Endothelial cell of umbilical vein (primary cell): ENCODE data around the gene NRCAM. TPM values are rescaled to one million over a fixed set of nuclear protein-coding genes. Genes with fewer than 3 reads are reported as not detected.

ENCODE experiments used
- BruUV-seq: library from RNA; stranded (reverse); fragments of 400-500 nt; replicated peaks from 2 replicates; lab custom pipeline; 2021; lab: Mats Ljungman, UMichigan
- CTCF ChIA-PET: fragments of 300-600, 350-600 bp; sonication (Branson Sonifier 250); formaldehyde crosslinking; loops from one replicate; lab custom pipeline; 2021; ENCODE audit warnings: antibody characterized with exemption, inconsistent platforms; lab: Charles Lee
- POLR2A ChIA-PET: fragments of 300-600, 350-600 bp; sonication (Branson Sonifier 250); formaldehyde crosslinking; loops from one replicate; lab custom pipeline; 2021; ENCODE audit warnings: antibody characterized with exemption, inconsistent platforms; lab: Charles Lee
- DNase-seq: peaks from one replicate; pipeline ENCODE4 v3.0.0-alpha.2; 2011; ENCODE audit warnings: low read depth, low spot score
- FAIRE-seq: peaks from 2 replicates; lab custom pipeline; 2011; peaks lifted over from hg19 to GRCh38; lab: Jason Lieb, UNC
- H2AFZ ChIP-seq: 2 replicates; pipeline ENCODE4 v1.6.0; 2012; ENCODE audit warnings: low read depth, low read length, control low read depth, inconsistent platforms
- H3K27ac ChIP-seq: 2 replicates; pipeline ENCODE4 v1.5.1; 2011; ENCODE audit warnings: low read depth, mild to moderate bottlenecking, control low read depth, low read length, moderate library complexity; ENCODE audit not compliant: insufficient read depth
- H3K27me3 ChIP-seq, 2 experiments: 2 replicates each; pipeline versions ENCODE4 v1.6.0 to v1.6.1; 2011; ENCODE audit warnings: low read length in 2 of 2, mixed read lengths in 1 of 2; ENCODE audit not compliant: control insufficient read depth in 2 of 2, insufficient read depth in 2 of 2
- H3K36me3 ChIP-seq, 2 experiments: 2 replicates in 1 of 2; 3 replicates in 1 of 2; pipeline ENCODE4 v1.5.1; 2011; ENCODE audit warnings: low read length in 2 of 2, mild to moderate bottlenecking in 1 of 2, moderate library complexity in 1 of 2; ENCODE audit not compliant: control insufficient read depth in 2 of 2, insufficient read depth in 2 of 2; ENCODE audit errors: extremely low read depth in 1 of 2
- H3K4me1 ChIP-seq: 3 replicates; pipeline ENCODE4 v1.5.1; 2011; ENCODE audit warnings: mild to moderate bottlenecking, low read length; ENCODE audit not compliant: control insufficient read depth, insufficient read depth; ENCODE audit errors: extremely low read depth
- H3K4me2 ChIP-seq: 2 replicates; pipeline ENCODE4 v1.6.1; 2011; ENCODE audit warnings: low read length, control low read depth, mixed read lengths; ENCODE audit not compliant: insufficient read depth
- H3K4me3 ChIP-seq, 3 experiments: fragments of 200-600 bp in 1 of 3; sonication (generic), shearing (Covaris generic) in 1 of 3; replicated peaks in 1 of 3; 2 replicates each; pipeline ENCODE4 v1.5.1; 2011 to 2016; ENCODE audit warnings: control low read depth in 3 of 3, low read length in 3 of 3, mild to moderate bottlenecking in 2 of 3, inconsistent platforms in 1 of 3, low read depth in 1 of 3, moderate library complexity in 1 of 3; ENCODE audit not compliant: insufficient read depth in 1 of 3
- H3K79me2 ChIP-seq: 2 replicates; pipeline ENCODE4 v1.6.0; 2012; ENCODE audit warnings: low read length, inconsistent platforms; ENCODE audit not compliant: control insufficient read depth, insufficient read depth
- H3K9ac ChIP-seq: replicated peaks from 2 replicates; pipeline ENCODE3; 2011; ENCODE audit warnings: low read length, control low read depth; ENCODE audit not compliant: insufficient read depth; ENCODE audit errors: extremely low read depth
- H3K9me1 ChIP-seq: replicated peaks from 3 replicates; pipeline ENCODE4 v1.6.0; 2011; ENCODE audit warnings: mild to moderate bottlenecking, low read length; ENCODE audit not compliant: control insufficient read depth, insufficient read depth; ENCODE audit errors: extremely low read depth
- H3K9me3 ChIP-seq: replicated peaks from 2 replicates; pipeline ENCODE4 v1.5.1; 2012; ENCODE audit warnings: low read length, inconsistent platforms; ENCODE audit not compliant: control insufficient read depth, insufficient read depth
- H4K20me1 ChIP-seq: replicated peaks from 2 replicates; pipeline ENCODE3; 2011; ENCODE audit warnings: mild to moderate bottlenecking, low read length; ENCODE audit not compliant: control insufficient read depth, insufficient read depth; ENCODE audit errors: extremely low read depth
- CTCF ChIP-seq, 2 donors: IDR thresholded peaks; 1 replicate in 1 of 2; 2 replicates in 1 of 2; pipeline ENCODE4 v1.5.1; 2011; ENCODE audit warnings: low read length in 2 of 2, mild to moderate bottlenecking in 2 of 2, moderate library complexity in 2 of 2, control low read depth in 1 of 2, inconsistent platforms in 1 of 2, low read depth in 1 of 2; ENCODE audit not compliant: insufficient read depth in 1 of 2; ENCODE audit errors: extremely low read depth in 1 of 2
- EZH2 ChIP-seq: IDR thresholded peaks from 2 replicates; pipeline ENCODE4 v1.6.1; 2012; ENCODE audit warnings: borderline replicate concordance, low read depth, mild to moderate bottlenecking, moderate library complexity, low read length, inconsistent platforms; ENCODE audit not compliant: severe bottlenecking
- FOS ChIP-seq: IDR thresholded peaks from 2 replicates; pipeline ENCODE4 v1.6.1; 2011; ENCODE audit warnings: mild to moderate bottlenecking, low read length, moderate library complexity, borderline replicate concordance; ENCODE audit not compliant: insufficient read depth
- GATA2 ChIP-seq: IDR thresholded peaks from 2 replicates; pipeline ENCODE4 v1.7.0; 2011; ENCODE audit warnings: low read depth, mild to moderate bottlenecking, moderate library complexity, mixed read lengths, low read length; ENCODE audit not compliant: insufficient read length, insufficient read depth
- JUN ChIP-seq: IDR thresholded peaks from 2 replicates; pipeline ENCODE4 v1.6.1; 2011; ENCODE audit warnings: borderline replicate concordance, low read depth; ENCODE audit not compliant: insufficient read length, insufficient read depth
- MAX ChIP-seq: IDR thresholded peaks from 2 replicates; pipeline ENCODE4 v1.6.1; 2011; ENCODE audit not compliant: insufficient read depth, insufficient read length
- MYC ChIP-seq: IDR thresholded peaks from one replicate; pipeline ENCODE4 v1.6.1; 2011; ENCODE audit warnings: mild to moderate bottlenecking, low read depth, low read length
- POLR2A ChIP-seq: IDR thresholded peaks from 2 replicates; pipeline ENCODE4 v1.6.1; 2012; ENCODE audit warnings: low read depth, mild to moderate bottlenecking, control low read depth, low read length
- POLR2AphosphoS5 ChIP-seq: IDR thresholded peaks from 2 replicates; pipeline ENCODE4 v1.6.1; 2012; ENCODE audit warnings: low read depth, mild to moderate bottlenecking, control low read depth, low read length, moderate library complexity; ENCODE audit not compliant: insufficient read depth
- dilution Hi-C: fragments of 300-500 bp; cut with MboI; formaldehyde crosslinking; loops from one replicate; pipeline ENCODE4 v1.15.0; 2019; ENCODE audit warnings: low sequenced_read_pairs; ENCODE audit not compliant: extremely low pct_ligation_motif_present
- intact Hi-C: fragments of 100-400 bp; cut with micrococcal nuclease; formaldehyde crosslinking; loops from one replicate; pipeline ENCODE4 v1.10.0; 2022
- polyA plus RNA-seq, 4 experiments: library from polyadenylated mRNA; depleted of rRNA in 3 of 4; stranded (reverse) in 3 of 4; unstranded in 1 of 4; fragments of >200 nt; gene quantifications; 2 replicates each; pipeline versions ENCODE4 v1.2.1 to v1.2.3, GENCODE V29; 2011 to 2012; ENCODE audit warnings: missing spikeins in 1 of 4
- total RNA-seq: library from RNA; stranded (reverse); gene quantifications from 2 replicates; pipeline ENCODE4 v1.2.3, GENCODE V29; 2021

The NRCAM gene
- total and polyA plus RNA-seq, 2 donors (not counting 3 experiments of a cell fraction or from before 2014, with no cell fraction given), result 26.0 to 47.6 TPM

GRCh38 chr7:108310351-108310750, 145.9 kb downstream of the NRCAM start:
- BruUV-seq, result no TSS peak
- Histone ChIP-seq H3K4me2 (peak overlapping the region; percentile 23), H3K4me1 (peaks cover 60% of the 10 kb centered on the region), H3K9me1 (no peaks in the 10 kb centered on the region), H4K20me1 (no peaks in the 10 kb centered on the region), H2AFZ (no peak overlapping the region), H3K27me3 (no peaks in the 10 kb centered on the region), H3K9me3 (no peaks in the 10 kb centered on the region), H3K79me2 (peaks cover 34% of the 10 kb centered on the region), H3K27ac (peak overlapping the region; percentile 95), H3K36me3 (no peaks in the 10 kb centered on the region), H3K4me3 (no peak overlapping the region), H3K9ac (peak overlapping the region; percentile 88)
- dilution Hi-C loops (no loop called here), intact Hi-C loops (loop anchor here (2.0 kb wide), 2 partner anchors 16 to 144 kb away; no protein-coding TSS in a partner anchor)
- ChIA-PET CTCF (interaction anchor here (3.6 kb wide), 1 partner anchor 12 kb away, joined by 23 read pairs; no protein-coding TSS in a partner anchor), POLR2A (interaction anchor here (0.5 to 1.4 kb wide), 2 partner anchors 22 to 27 kb away, joined by 3 to 4 read pairs; no protein-coding TSS in a partner anchor)
- DNase-seq (peak; percentile 23), FAIRE-seq (no peak)
- TF ChIP-seq POLR2AphosphoS5, result no peak
- TF ChIP-seq MAX, result no peak
- no peak for TF ChIP-seq JUN
- TF ChIP-seq FOS, result no peak
- no peak for TF ChIP-seq POLR2A
- no peak for TF ChIP-seq EZH2
- no peak for TF ChIP-seq CTCF (IDR thresholded peaks at IDR 0.05; ENCODE audit: extremely low read depth in 1 of 2, insufficient read depth in 1 of 2, low read depth in 1 of 2, low read length in 2 of 2)
- no peak for TF ChIP-seq MYC
- no peak for TF ChIP-seq GATA2
